MM.1S (cell line): ENCODE data around the gene MPPED1.

Experiments used
- DNase-seq: peaks from one replicate; pipeline ENCODE4 v3.0.0-alpha.2; 2015
- H2AFZ ChIP-seq: fragments of 300-600 bp; sonication (generic); 2 replicates; pipeline ENCODE4 v1.6.0; 2016; ENCODE audit warnings: antibody characterized with exemption, low read length
- H3F3A ChIP-seq: fragments of 300-600 bp; sonication (generic); 2 replicates; pipeline ENCODE4 v1.6.1; 2016; ENCODE audit warnings: mild to moderate bottlenecking, antibody characterized with exemption, low read length, moderate library complexity, mixed read lengths; ENCODE audit not compliant: insufficient read depth
- H3K27ac ChIP-seq: fragments of 300-600 bp; sonication (generic); 2 replicates; pipeline ENCODE4 v1.5.1; 2016; ENCODE audit warnings: mild to moderate bottlenecking, low read length
- H3K27me3 ChIP-seq: fragments of 300-600 bp; sonication (generic); replicated peaks from 2 replicates; pipeline ENCODE4 v1.6.0; 2016; ENCODE audit warnings: low read length; ENCODE audit not compliant: insufficient read depth
- H3K36me3 ChIP-seq: fragments of 300-600 bp; sonication (generic); replicated peaks from 2 replicates; pipeline ENCODE4 v1.6.1; 2016; ENCODE audit warnings: mild to moderate bottlenecking, low read length, mixed read lengths; ENCODE audit not compliant: insufficient read depth
- H3K4me1 ChIP-seq: fragments of 300-600 bp; sonication (generic); 2 replicates; pipeline ENCODE4 v1.6.1; 2016; ENCODE audit warnings: low read length, mixed read lengths
- H3K4me2 ChIP-seq: fragments of 300-600 bp; sonication (generic); 2 replicates; pipeline ENCODE4 v1.6.0; 2016; ENCODE audit warnings: low read depth, low read length
- H3K4me3 ChIP-seq: fragments of 300-600 bp; sonication (generic); 2 replicates; pipeline ENCODE4 v1.5.1; 2016; ENCODE audit warnings: low read length, mixed read lengths
- H3K79me2 ChIP-seq: fragments of 300-600 bp; sonication (generic); 2 replicates; pipeline ENCODE4 v1.6.1; 2016; ENCODE audit warnings: mixed run types, low read length, mixed read lengths
- H3K9ac ChIP-seq: fragments of 300-600 bp; sonication (generic); 2 replicates; pipeline ENCODE4 v1.6.1; 2016; ENCODE audit warnings: low read length, mixed read lengths
- H3K9me2 ChIP-seq: fragments of 300-600 bp; sonication (generic); replicated peaks from 2 replicates; pipeline ENCODE4 v1.6.1; 2016; ENCODE audit warnings: mild to moderate bottlenecking, low read length, mixed read lengths; ENCODE audit not compliant: insufficient read depth
- H3K9me3 ChIP-seq: fragments of 300-600 bp; sonication (generic); replicated peaks from 2 replicates; pipeline ENCODE4 v1.6.1; 2016; ENCODE audit warnings: mild to moderate bottlenecking, low read length, mixed read lengths; ENCODE audit not compliant: insufficient read depth
- H4K20me1 ChIP-seq: fragments of 300-600 bp; sonication (generic); 2 replicates; pipeline ENCODE4 v1.6.1; 2016; ENCODE audit warnings: mild to moderate bottlenecking, low read length, moderate library complexity, mixed read lengths; ENCODE audit not compliant: insufficient read depth
- EZH2 ChIP-seq: fragments of 300-600 bp; sonication (generic); optimal IDR thresholded peaks from 2 replicates; pipeline ENCODE3; 2017; ENCODE audit warnings: low read depth, mild to moderate bottlenecking, antibody characterized with exemption, low read length, mixed read lengths
- EZH2phosphoT487 ChIP-seq: fragments of 300-600 bp; sonication (generic); IDR thresholded peaks from 2 replicates; pipeline ENCODE4 v1.6.1; 2018; ENCODE audit warnings: antibody characterized with exemption, low read length
- TF ChIP-seq, protein P1 (sequence below): fragments of 300-600 bp; sonication (generic); IDR thresholded peaks from 2 replicates; pipeline ENCODE4 v1.5.1; 2016; ENCODE audit warnings: antibody characterized with exemption, low read length, mixed read lengths

The MPPED1 gene

DNA sequence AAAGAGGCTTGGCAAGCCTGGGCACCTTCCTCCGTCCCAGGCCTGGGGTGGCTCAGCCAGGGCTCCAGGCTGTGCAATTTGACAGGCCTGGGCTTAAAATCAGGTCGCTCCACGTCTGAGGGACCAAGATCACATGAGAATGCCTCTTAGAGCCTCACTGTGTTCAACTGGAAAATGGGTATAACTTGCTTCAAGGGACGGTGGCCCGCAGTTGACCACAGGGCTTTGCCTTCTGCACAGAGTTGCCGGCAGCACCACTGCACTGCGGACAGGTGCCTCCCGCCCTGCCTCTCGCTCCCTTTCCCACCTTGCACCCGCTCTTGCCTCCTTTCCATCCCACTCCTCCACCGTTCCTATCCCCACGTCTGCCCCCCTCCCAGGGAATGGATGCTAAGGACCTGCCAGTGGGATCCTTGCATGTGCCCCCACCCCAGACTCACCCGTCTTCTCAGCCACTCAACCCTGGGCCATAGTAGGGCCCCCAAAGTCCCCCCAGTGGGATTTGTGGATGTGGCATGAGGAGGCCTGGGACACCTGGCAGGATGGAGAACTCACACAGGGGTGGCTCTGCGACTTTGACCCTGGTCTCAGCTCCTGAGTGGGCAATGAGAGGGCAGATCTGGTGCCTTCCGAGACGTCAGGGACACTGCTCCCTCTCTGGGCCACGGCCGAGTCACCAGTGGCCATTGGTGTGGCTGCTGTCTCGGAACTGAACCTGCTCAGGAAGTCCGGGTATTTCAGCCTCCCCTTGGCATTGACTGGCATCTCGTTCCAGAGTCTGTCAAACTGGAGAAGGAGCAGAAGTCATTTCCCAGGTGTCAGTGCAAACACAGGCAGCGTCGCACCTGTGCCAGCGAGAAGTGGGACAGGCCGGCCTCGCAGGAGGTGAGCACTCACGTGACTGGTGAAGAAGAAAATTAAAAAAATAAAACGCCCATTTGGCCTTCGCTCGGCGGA lies 128.0 kb downstream of the MPPED1 start:
- Histone ChIP-seq H2AFZ (no peak overlapping the region), H3K9me3 (no peaks in the 10 kb centered on the region), H3K27ac (no peak overlapping the region), H3K4me3 (no peak overlapping the region), H4K20me1 (no peaks in the 10 kb centered on the region), H3K4me1 (no peaks in the 10 kb centered on the region), H3K4me2 (no peak overlapping the region), H3K9me2 (no peaks in the 10 kb centered on the region), H3K36me3 (no peaks in the 10 kb centered on the region), H3K79me2 (no peaks in the 10 kb centered on the region), H3F3A (no peaks in the 10 kb centered on the region), H3K9ac (no peak overlapping the region), H3K27me3 (no peaks in the 10 kb centered on the region)
- no peak for DNase-seq
- TF ChIP-seq EZH2 = no peak
- TF ChIP-seq EZH2phosphoT487 = no peak
- TF ChIP-seq, protein P1, sequence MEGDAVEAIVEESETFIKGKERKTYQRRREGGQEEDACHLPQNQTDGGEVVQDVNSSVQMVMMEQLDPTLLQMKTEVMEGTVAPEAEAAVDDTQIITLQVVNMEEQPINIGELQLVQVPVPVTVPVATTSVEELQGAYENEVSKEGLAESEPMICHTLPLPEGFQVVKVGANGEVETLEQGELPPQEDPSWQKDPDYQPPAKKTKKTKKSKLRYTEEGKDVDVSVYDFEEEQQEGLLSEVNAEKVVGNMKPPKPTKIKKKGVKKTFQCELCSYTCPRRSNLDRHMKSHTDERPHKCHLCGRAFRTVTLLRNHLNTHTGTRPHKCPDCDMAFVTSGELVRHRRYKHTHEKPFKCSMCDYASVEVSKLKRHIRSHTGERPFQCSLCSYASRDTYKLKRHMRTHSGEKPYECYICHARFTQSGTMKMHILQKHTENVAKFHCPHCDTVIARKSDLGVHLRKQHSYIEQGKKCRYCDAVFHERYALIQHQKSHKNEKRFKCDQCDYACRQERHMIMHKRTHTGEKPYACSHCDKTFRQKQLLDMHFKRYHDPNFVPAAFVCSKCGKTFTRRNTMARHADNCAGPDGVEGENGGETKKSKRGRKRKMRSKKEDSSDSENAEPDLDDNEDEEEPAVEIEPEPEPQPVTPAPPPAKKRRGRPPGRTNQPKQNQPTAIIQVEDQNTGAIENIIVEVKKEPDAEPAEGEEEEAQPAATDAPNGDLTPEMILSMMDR = no peak

DNA sequence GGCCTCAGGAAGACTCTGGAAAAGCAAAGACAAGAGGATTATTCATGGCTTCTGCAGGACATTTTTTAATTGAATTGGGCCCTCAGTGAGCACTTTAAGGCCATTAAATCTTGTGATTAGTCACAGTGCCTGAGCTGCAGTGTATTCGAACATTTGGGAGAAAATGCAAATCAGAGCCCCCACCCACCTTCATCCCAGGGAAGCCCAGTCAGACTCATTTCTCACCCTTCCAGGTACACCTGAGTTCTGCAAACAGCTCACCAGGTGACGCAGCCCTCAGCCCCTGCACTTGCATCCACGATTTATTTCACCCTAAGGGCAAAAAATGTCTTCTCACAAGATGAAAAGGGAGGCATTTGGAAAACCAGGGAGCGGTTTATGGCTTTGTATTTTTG lies 128.7 kb downstream of the MPPED1 start:
- Histone ChIP-seq H3K27me3 (no peaks in the 10 kb centered on the region), H3K4me2 (no peak overlapping the region), H3K36me3 (no peaks in the 10 kb centered on the region), H3F3A (no peaks in the 10 kb centered on the region), H3K27ac (no peak overlapping the region), H3K9me3 (no peaks in the 10 kb centered on the region), H3K4me1 (peaks cover 6% of the 10 kb centered on the region), H3K79me2 (no peaks in the 10 kb centered on the region), H3K9ac (no peak overlapping the region), H3K4me3 (no peak overlapping the region), H2AFZ (no peak overlapping the region), H4K20me1 (no peaks in the 10 kb centered on the region), H3K9me2 (no peaks in the 10 kb centered on the region)
- DNase-seq = no peak
- TF ChIP-seq EZH2 (no peak), EZH2phosphoT487 (no peak)
- TF ChIP-seq, protein P1 = no peak

DNA sequence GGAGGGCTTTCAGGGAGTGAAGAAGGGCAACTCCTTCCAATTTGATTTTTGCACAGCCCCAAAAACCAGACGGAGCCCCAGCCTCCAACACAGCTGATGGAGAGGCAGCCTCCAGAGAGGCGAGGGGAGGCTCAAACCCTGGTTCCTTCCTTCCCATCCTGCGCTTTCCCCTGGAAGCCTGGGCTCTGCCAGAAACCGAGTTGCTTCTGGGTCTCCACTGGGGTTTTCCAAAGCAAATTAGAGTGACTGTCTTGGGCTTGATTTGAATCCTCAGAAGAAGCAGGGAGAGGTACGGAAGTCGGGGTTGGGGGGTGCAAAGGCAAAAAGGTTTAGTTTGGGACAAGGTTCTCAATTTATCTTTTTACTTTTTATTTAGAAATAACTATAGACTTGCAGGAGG lies 129.2 kb downstream of the MPPED1 start:
- Histone ChIP-seq H3K4me1 (peaks cover 11% of the 10 kb centered on the region), H3K79me2 (no peaks in the 10 kb centered on the region), H3K4me3 (no peak overlapping the region), H3K9me2 (no peaks in the 10 kb centered on the region), H2AFZ (no peak overlapping the region), H3K36me3 (no peaks in the 10 kb centered on the region), H3K9me3 (no peaks in the 10 kb centered on the region), H3K27me3 (no peaks in the 10 kb centered on the region), H3K9ac (no peak overlapping the region), H3F3A (peaks cover 4% of the 10 kb centered on the region; the same call in 1 of the 2 replicates), H3K4me2 (no peak overlapping the region), H3K27ac (no peak overlapping the region), H4K20me1 (no peaks in the 10 kb centered on the region)
- no peak for TF ChIP-seq EZH2
- TF ChIP-seq, protein P1 = no peak
- no peak for TF ChIP-seq EZH2phosphoT487
- no peak for DNase-seq
